Muscle of leg (tissue), 11 donors: ENCODE data around the gene OSBPL3. TPM values are rescaled to one million over a fixed set of nuclear protein-coding genes. Genes with fewer than 3 reads are reported as not detected.

ENCODE experiments used
- DNase-seq: peaks from one replicate; pipeline ENCODE4 v3.0.0; 2013
- H3K27ac ChIP-seq: one replicate; pipeline ENCODE4 v1.5.1; 2013; ENCODE audit warnings: mild to moderate bottlenecking, low read length, control low read depth
- H3K27me3 ChIP-seq: one replicate; pipeline ENCODE4 v1.6.1; 2013; ENCODE audit warnings: low read length; ENCODE audit not compliant: control insufficient read depth, insufficient read depth
- H3K36me3 ChIP-seq: one replicate; pipeline ENCODE4 v1.6.1; 2013; ENCODE audit warnings: low read length; ENCODE audit not compliant: control insufficient read depth, insufficient read depth
- H3K4me1 ChIP-seq: one replicate; pipeline ENCODE4 v1.6.1; 2013; ENCODE audit warnings: low read length; ENCODE audit not compliant: control insufficient read depth, insufficient read depth
- H3K4me3 ChIP-seq: one replicate; pipeline ENCODE4 v1.5.1; 2013; ENCODE audit warnings: low read length, control low read depth
- H3K9me3 ChIP-seq: replicated peaks from 2 replicates; pipeline ENCODE4 v1.6.1; 2013; ENCODE audit warnings: low read depth, low read length; ENCODE audit not compliant: control insufficient read depth
- WGBS: methylation state at CpG from one replicate; pipeline ENCODE4 v1.1.5; 2013; ENCODE audit warnings: missing lambda C conversion rate; ENCODE audit not compliant: insufficient coverage; 5-methylcytosine and 5-hydroxymethylcytosine counted together
- polyA plus RNA-seq, 8 donors: library from polyadenylated mRNA; unstranded; fragments of 120-200 nt; gene quantifications; one replicate each; pipeline versions ENCODE4 v1.2.1 to v1.2.3, GENCODE V29; 2013; ENCODE audit warnings: inconsistent platforms in 1 of 8, low replicate concordance in 1 of 8; ENCODE audit not compliant: insufficient read length in 8 of 8, insufficient read depth in 1 of 8
- total RNA-seq: library from RNA; stranded (reverse); fragments of 120-200 nt; gene quantifications from one replicate; pipeline ENCODE4 v1.2.4, GENCODE V29; 2013

OSBPL3 gene
- total and polyA plus RNA-seq, 9 donors = 2.4 to 5.1 (median 3.7) TPM

DNA sequence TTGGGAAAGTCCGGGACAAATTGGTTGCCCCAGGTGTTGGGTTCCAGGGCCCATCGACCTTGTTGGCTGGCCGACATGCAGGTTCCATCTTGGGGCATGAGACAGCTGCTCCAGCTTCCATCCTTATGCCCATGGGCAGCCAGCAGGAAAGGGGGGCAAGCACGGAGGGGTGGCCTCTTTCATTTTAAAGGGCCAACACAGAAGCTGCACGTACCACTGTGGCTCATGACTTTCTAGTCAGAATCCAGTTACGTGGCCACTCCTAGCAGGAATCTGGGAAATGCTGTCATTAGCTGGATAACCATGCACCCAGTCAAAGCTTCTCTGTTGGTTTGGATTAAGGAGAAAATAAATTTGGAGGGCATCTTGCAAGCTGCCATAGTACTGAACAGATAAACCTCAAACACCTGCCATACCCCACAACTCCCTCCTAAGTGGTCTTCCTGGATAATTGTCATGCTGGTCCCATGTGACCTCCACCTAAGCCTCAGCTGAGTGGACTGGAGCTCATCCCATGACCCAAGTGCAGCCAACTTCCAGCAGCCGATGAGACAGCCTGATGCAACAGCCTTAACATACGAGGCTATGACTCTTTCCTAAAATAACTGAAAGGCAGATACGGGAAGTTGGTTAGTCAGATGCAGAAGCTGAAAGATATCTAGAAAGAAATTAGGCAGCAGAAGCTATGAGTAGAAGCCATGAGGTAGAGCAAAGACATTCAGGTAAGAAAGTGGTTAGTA, 201.3 kb downstream of the OSBPL3 start:
- peak; percentile 70 for DNase-seq
- Histone ChIP-seq H3K27me3 (no peaks in the 10 kb centered on the region), H3K4me1 (no peaks in the 10 kb centered on the region), H3K36me3 (no peaks in the 10 kb centered on the region), H3K9me3 (peaks cover 3% of the 10 kb centered on the region), H3K4me3 (no peak overlapping the region), H3K27ac (no peak overlapping the region)
- 70% methylated on average over 6 of the region's 9 CpGs for whole genome bisulfite sequencing

DNA sequence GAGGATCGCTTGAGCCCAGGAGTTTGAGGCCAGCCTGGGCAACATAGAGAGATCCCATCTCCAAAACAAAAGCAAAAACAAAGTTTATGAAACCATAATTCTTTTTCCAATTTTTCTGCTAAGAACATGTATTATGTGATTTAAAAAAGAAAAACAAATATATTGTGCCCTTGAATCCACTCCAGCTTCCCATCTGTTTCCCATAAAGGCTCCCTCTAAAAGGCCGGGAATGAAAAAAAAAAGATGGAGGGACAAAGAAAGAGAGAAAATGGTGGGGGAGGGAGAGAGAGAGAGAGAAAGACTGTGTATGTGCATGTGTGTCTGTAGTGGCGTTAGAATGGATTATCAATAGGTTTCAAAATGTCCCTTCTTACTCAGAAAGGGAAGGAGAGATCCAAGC, 202.2 kb downstream of the OSBPL3 start:
- no CpG with 5 or more reads among the region's 3 CpGs for WGBS
- no peaks in the 10 kb centered on the region for H3K36me3 ChIP-seq
- no peaks in the 10 kb centered on the region for H3K4me1 ChIP-seq
- peak; percentile 72 for DNase-seq
- H3K9me3 ChIP-seq = no peaks in the 10 kb centered on the region
- H3K27ac ChIP-seq = no peak overlapping the region
- H3K27me3 ChIP-seq = no peaks in the 10 kb centered on the region
- no peak overlapping the region for H3K4me3 ChIP-seq

DNA sequence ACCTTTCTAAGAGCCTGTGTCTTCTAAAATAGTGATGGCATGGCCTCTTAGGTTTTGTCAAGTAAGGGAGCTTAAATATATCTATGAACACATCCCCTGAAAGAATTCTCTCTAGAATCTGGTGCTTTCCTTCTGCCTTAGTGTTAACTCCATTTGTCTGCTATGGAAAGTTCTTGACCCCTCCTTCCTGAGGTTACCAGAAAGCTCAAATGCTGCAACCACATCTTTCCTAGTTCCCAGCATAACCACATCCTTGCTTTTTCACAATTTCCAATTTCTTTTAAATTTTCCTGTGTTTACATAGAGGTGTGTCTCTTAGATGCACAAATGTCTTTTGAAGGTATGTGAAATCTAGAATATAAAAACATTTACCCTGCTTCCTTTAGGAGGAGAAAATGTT, 206.3 kb downstream of the OSBPL3 start:
- Histone ChIP-seq H3K36me3 (no peaks in the 10 kb centered on the region), H3K27me3 (no peaks in the 10 kb centered on the region), H3K4me1 (peaks cover 7% of the 10 kb centered on the region), H3K4me3 (no peak overlapping the region), H3K9me3 (no peaks in the 10 kb centered on the region), H3K27ac (no peak overlapping the region)
- DNase-seq = no peak

DNA sequence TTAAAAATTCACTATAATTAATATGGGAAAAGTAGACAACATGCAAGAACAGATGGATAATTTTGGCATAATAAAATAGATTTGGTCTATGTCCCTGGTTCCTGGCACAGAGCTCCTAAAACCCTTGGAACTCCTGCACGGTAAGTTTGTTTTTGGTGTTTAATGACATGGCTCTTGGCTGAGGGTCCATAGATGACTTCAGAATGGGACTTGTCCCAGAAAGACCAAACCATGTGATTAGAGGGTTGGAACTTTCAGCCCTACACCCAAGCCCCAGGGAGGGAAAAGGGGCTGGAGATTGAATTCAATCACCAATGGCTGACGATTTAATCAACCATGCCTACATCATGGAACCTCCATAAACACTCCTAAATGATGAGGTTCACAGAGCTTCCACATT, 210.1 kb downstream of the OSBPL3 start:
- Histone ChIP-seq H3K27ac (no peak overlapping the region), H3K4me1 (peaks cover 9% of the 10 kb centered on the region), H3K27me3 (no peaks in the 10 kb centered on the region), H3K4me3 (no peak overlapping the region), H3K9me3 (no peaks in the 10 kb centered on the region), H3K36me3 (no peaks in the 10 kb centered on the region)
- WGBS = no CpG with 5 or more reads among the region's 2 CpGs
- peak; percentile 76 for DNase-seq

DNA sequence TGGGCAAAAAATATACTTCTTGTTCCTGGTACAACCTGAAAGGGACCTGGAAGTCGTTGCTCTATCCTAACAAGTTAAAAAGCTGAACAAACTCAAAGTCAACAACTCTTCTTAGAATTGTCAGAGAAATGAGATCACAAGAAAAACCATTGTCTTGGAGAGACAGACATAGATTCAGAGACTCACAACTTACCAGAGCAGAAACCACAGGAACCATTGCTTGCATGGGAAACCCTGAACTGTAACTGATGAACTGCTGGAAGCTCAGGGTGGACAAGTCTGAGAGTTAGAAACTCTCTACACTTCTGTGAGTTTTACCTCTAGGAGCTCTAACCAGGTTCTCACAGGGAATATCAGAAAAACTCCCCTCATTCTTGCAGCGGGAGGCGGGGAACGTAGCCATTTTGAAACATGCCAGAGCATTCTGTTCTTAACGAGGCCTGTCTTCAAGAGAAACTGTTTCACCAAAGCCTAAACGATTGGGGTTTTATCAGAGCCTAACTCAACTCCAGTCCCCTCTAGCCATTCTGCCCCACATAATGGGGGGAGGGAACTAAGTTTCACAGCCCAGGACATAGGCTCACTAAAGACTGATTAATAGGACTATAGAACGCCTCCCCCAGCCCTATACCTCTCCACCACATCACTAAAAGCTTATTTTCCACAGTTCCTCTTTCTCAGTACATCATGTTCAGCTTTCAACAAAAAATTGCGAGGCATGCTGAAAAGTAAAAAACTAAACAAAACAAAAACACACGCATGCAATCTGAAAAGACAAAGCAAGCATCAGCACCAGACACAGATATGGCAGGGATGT, 210.8 kb downstream of the OSBPL3 start:
- H3K27ac ChIP-seq = no peak overlapping the region
- H3K4me3 ChIP-seq = no peak overlapping the region
- H3K4me1 ChIP-seq = peaks cover 9% of the 10 kb centered on the region
- H3K9me3 ChIP-seq = no peaks in the 10 kb centered on the region
- 63% methylated on average over 3 of the region's 9 CpGs for WGBS
- no peaks in the 10 kb centered on the region for H3K36me3 ChIP-seq
- H3K27me3 ChIP-seq = no peaks in the 10 kb centered on the region
- no peak for DNase-seq

DNA sequence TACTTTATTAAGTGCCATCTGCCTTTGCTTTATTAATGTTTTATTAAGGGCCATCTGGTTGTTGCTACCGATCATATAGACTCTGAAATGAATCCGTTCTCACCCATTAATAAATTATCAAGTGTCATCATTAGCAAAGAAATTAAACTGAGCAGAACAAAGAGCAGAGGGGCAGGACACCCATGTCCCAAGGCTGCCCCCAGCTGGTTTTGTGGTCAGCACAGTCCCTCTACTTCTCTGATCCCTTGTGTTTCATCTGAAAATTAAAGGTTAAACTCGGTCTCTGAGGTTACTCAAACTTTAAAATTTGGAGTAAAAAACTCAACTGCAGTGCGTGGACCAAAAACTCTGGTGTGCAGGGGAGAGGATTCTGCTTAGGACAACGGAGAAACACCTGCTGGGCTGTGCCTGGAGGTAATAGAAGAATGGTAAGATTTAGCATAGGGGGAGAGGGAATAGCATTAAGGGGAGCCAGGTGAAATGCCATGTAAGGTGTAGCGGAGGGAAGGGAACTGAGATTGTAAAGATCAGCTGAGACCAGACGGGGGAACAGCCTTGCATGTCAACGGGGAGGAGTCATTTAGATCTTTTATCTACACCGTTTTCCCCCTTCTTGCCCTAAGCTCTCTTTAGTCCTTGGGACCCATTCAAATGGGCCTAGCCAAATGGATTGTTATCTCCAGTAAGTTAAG, 212.0 kb downstream of the OSBPL3 start:
- Histone ChIP-seq H3K27ac (no peak overlapping the region), H3K27me3 (no peaks in the 10 kb centered on the region), H3K36me3 (no peaks in the 10 kb centered on the region), H3K4me3 (no peak overlapping the region), H3K4me1 (peaks cover 9% of the 10 kb centered on the region), H3K9me3 (no peaks in the 10 kb centered on the region)
- no peak for DNase-seq
- WGBS = 85% methylated on average over 2 of the region's 9 CpGs

DNA sequence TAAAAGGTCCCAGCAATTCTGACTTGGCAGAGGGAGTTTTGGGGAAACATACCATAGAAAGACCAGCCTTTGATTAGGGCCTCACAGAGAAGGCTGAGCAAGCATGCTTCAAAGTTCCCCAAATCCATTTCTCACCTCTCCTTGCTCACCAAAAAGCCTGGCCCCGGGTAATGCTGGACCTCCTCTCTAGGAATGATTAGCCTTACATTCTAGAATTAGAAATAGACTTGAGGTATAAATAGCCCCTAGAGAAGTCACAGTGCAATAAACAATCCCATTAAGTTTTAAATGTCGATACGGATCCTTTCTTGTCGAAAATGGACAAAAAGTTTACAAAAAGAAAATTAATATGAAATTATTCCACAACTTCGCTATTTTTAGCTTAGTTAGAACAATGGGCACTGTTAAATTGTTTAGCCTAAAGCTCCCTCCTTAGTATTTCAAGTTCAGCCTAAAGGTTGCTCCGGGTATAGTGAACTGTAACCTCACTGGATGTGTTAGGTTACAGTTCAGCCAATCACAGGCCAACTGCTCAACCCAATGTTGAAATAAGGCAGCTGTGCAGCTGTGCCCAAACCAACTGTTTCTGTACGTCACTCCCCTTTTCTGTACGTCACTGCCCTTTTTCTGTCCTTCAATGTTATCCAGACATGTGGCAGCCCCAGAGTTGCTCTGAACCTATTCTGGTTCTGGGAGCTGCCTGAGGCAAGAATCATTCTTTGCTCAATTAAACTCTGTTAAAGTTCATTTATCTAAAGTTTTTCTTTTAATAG, 214.8 kb downstream of the OSBPL3 start:
- no peak overlapping the region for H3K4me3 ChIP-seq

DNA sequence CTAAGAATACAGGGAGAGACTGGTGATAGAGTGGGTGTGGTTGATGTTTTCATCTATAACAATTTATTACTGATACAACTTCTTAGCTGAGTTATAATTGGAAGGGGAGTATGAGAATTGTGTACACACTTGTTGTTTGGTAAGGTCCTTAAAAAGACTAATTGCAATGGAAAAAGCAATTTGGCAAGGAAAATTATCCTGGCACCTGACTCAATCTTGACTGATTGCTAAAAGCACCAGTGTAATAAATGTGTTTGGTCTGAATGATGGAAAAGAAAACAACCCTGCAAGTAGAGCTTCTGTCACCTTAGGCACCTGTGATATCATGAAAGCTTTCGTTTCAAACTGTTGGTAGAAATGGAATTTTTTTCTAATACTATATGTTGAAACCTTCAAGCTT, 216.0 kb downstream of the OSBPL3 start:
- H3K4me3 ChIP-seq = no peak overlapping the region
- H3K27me3 ChIP-seq = no peaks in the 10 kb centered on the region
- no peak overlapping the region for H3K27ac ChIP-seq
- H3K4me1 ChIP-seq = peaks cover 2% of the 10 kb centered on the region
- H3K36me3 ChIP-seq = no peaks in the 10 kb centered on the region
- WGBS = no CpG with 5 or more reads among the region's 1 CpG
- H3K9me3 ChIP-seq = no peaks in the 10 kb centered on the region
- DNase-seq = no peak

More for the DNA sequence above, 214.8 kb downstream of the OSBPL3 start:
- H3K4me1 ChIP-seq = peaks cover 8% of the 10 kb centered on the region
- peak; percentile 64 for DNase-seq
- H3K9me3 ChIP-seq = no peaks in the 10 kb centered on the region
- WGBS = 41% methylated on average over 2 of the region's 8 CpGs
- H3K36me3 ChIP-seq = no peaks in the 10 kb centered on the region
- H3K27ac ChIP-seq = no peak overlapping the region
- H3K27me3 ChIP-seq = no peaks in the 10 kb centered on the region

DNA sequence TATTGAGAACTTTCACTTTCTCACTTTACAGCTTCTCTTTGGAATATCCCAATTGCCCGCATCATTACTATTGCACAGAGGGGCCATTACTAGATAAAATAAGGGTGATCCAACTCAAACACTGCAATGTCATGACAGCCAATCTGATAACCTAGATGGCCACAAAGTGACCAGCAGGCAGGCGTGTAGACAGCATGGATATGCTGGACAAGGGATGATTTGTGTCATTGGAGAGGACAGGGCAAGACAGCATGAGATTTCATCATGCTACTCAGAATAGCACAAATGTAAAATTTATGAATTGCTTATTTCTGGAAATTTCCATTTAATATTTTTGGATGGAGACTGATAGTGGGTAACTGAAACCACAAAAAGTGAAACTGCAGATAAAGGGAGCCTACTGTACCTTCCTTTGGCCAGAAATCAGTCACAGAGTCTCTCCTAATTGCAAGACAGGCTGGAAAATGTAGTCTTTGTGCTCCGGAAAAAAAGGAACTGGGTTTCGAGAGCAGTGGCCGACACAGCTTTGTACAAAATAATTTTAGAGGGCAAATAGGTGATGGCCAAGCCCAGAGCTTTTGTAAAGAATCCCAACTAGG, 216.6 kb downstream of the OSBPL3 start:
- whole genome bisulfite sequencing = no CpG with 5 or more reads among the region's 5 CpGs

More for the DNA sequence above, 216.6 kb downstream of the OSBPL3 start:
- Histone ChIP-seq H3K27me3 (peaks cover 2% of the 10 kb centered on the region), H3K27ac (no peak overlapping the region), H3K9me3 (no peaks in the 10 kb centered on the region), H3K4me3 (no peak overlapping the region), H3K36me3 (no peaks in the 10 kb centered on the region), H3K4me1 (peaks cover 3% of the 10 kb centered on the region)
- DNase-seq = no peak
